B cell (primary cell): ENCODE measurements around the gene MUC6. TPM values are rescaled to one million over a fixed set of nuclear protein-coding genes. Genes with fewer than 3 reads are reported as not detected.

Experiments used
- ATAC-seq: fragments of 200-7000 bp; cut with Tn5 transposase; one replicate; pipeline ENCODE4 v1.10.0; 2021; ENCODE audit warnings: low read depth, mild to moderate bottlenecking, moderate number of reproducible peaks, moderate library complexity
- CTCF ChIA-PET: fragments of 350-600 bp; sonication (Branson Sonifier 250); formaldehyde crosslinking; loops from one replicate; lab custom pipeline; 2021; ENCODE audit warnings: antibody characterized with exemption, inconsistent platforms; lab: Charles Lee
- POLR2A ChIA-PET: fragments of 350-600 bp; sonication (Branson Sonifier 250); formaldehyde crosslinking; loops from one replicate; lab custom pipeline; 2021; ENCODE audit warnings: antibody characterized with exemption; lab: Charles Lee
- DNase-seq: peaks from one replicate; pipeline ENCODE4 v3.0.0; 2013
- H2AFZ ChIP-seq: 2 replicates; pipeline ENCODE4 v1.6.1; 2012; ENCODE audit warnings: mild to moderate bottlenecking, low read depth, low read length; ENCODE audit not compliant: insufficient read depth, poor library complexity, severe bottlenecking
- H3K27ac ChIP-seq, 2 donors: 1 replicate in 1 of 2; 2 replicates in 1 of 2; pipeline ENCODE4 v1.5.1; 2012 to 2013; ENCODE audit warnings: low read length in 2 of 2, mild to moderate bottlenecking in 2 of 2, moderate library complexity in 1 of 2
- H3K27me3 ChIP-seq, 4 experiments: fragments of 200-600 bp in 1 of 4; sonication (generic) in 1 of 4; replicated peaks in 1 of 4; 1 replicate in 2 of 4; 2 replicates in 2 of 4; pipeline versions ENCODE4 v1.6.1 to v1.7.0; 2013 to 2016; ENCODE audit warnings: low read length in 3 of 4, mild to moderate bottlenecking in 2 of 4, mixed read lengths in 1 of 4, moderate library complexity in 1 of 4; ENCODE audit not compliant: insufficient read depth in 4 of 4, control insufficient read depth in 3 of 4; ENCODE audit errors: control extremely low read depth in 1 of 4
- H3K36me3 ChIP-seq, 2 experiments: replicated peaks in 1 of 2; 1 replicate in 1 of 2; 2 replicates in 1 of 2; pipeline versions ENCODE4 v1.6.1 to v1.7.1; 2013; ENCODE audit warnings: low read length in 1 of 2; ENCODE audit not compliant: insufficient read depth in 2 of 2, control insufficient read depth in 1 of 2; ENCODE audit errors: control extremely low read depth in 1 of 2, extremely low read depth in 1 of 2
- H3K4me1 ChIP-seq, 2 donors: fragments of 200-600 bp in 1 of 2; sonication (generic) in 1 of 2; 1 replicate in 1 of 2; 2 replicates in 1 of 2; pipeline versions ENCODE4 v1.5.1 to v1.6.1; 2013 to 2017; ENCODE audit warnings: low read length in 2 of 2; ENCODE audit not compliant: control insufficient read depth in 2 of 2, insufficient read depth in 2 of 2
- H3K4me2 ChIP-seq: replicated peaks from 2 replicates; pipeline ENCODE3; 2012; ENCODE audit warnings: mild to moderate bottlenecking, low read depth, low read length; ENCODE audit not compliant: poor library complexity, severe bottlenecking
- H3K4me3 ChIP-seq, 5 experiments: fragments of 200-600 bp in 1 of 5; sonication (generic) in 1 of 5; 1 replicate in 3 of 5; 2 replicates in 2 of 5; pipeline versions ENCODE4 v1.5.1 to v1.7.0; 2011 to 2016; ENCODE audit warnings: low read length in 4 of 5, mild to moderate bottlenecking in 4 of 5, low read depth in 2 of 5, control low read depth in 1 of 5, moderate library complexity in 1 of 5; ENCODE audit not compliant: insufficient read depth in 1 of 5; ENCODE audit errors: control extremely low read depth in 1 of 5, extremely low read depth in 1 of 5
- H3K79me2 ChIP-seq: fragments of 200-600 bp; sonication (generic); one replicate; pipeline ENCODE4 v1.6.0; 2016; ENCODE audit warnings: low read length; ENCODE audit not compliant: control insufficient read depth, insufficient read depth
- H3K9ac ChIP-seq: fragments of 200-600 bp; sonication (generic); 2 replicates; pipeline ENCODE4 v1.6.1; 2017; ENCODE audit warnings: mild to moderate bottlenecking, low read length, moderate library complexity
- H3K9me3 ChIP-seq, 3 donors: one replicate each; pipeline versions ENCODE4 v1.6.1 to v1.7.1; 2013; ENCODE audit warnings: low read length in 2 of 3; ENCODE audit not compliant: control insufficient read depth in 2 of 3, insufficient read depth in 1 of 3; ENCODE audit errors: control extremely low read depth in 1 of 3
- H4K20me1 ChIP-seq: 2 replicates; pipeline ENCODE4 v1.6.0; 2012; ENCODE audit warnings: mild to moderate bottlenecking, low read length; ENCODE audit not compliant: insufficient read depth, control insufficient read depth, poor library complexity, severe bottlenecking
- H3K27ac Mint-ChIP-seq: one replicate; pipeline ENCODE4 v1.8.0; 2021; ENCODE audit warnings: mixed read lengths
- H3K27me3 Mint-ChIP-seq: one replicate; pipeline ENCODE4 v1.8.0; 2021; ENCODE audit warnings: mixed read lengths
- H3K4me1 Mint-ChIP-seq: one replicate; pipeline ENCODE4 v1.8.0; 2021; ENCODE audit warnings: mixed read lengths
- H3K4me3 Mint-ChIP-seq: one replicate; pipeline ENCODE4 v1.8.0; 2021; ENCODE audit warnings: mixed read lengths
- H3K9me3 Mint-ChIP-seq: one replicate; pipeline ENCODE4 v1.8.0; 2022; ENCODE audit warnings: mixed read lengths; ENCODE audit not compliant: insufficient read depth
- CTCF ChIP-seq: fragments of 200-600 bp; IDR thresholded peaks from one replicate; pipeline ENCODE4 v1.8.0; 2022; ENCODE audit warnings: antibody characterized with exemption, mild to moderate bottlenecking
- EZH2 ChIP-seq: IDR thresholded peaks from 2 replicates; pipeline ENCODE4 v1.6.1; 2012; ENCODE audit warnings: borderline replicate concordance, low read depth, mild to moderate bottlenecking, moderate library complexity, low read length; ENCODE audit not compliant: insufficient read depth, poor library complexity, severe bottlenecking
- WGBS: methylation state at CpG from one replicate; pipeline ENCODE4 v1.1.5; 2013; ENCODE audit warnings: missing lambda C conversion rate; ENCODE audit not compliant: insufficient coverage; 5-methylcytosine and 5-hydroxymethylcytosine counted together
- intact Hi-C: fragments of 100-400 bp; cut with micrococcal nuclease; formaldehyde crosslinking; loops from one replicate; pipeline ENCODE4 v1.10.0; 2022
- polyA plus RNA-seq: library from polyadenylated mRNA; depleted of rRNA; stranded (reverse); fragments of >200 nt; gene quantifications from 2 replicates; pipeline ENCODE4 v1.2.3, GENCODE V29; 2012
- total RNA-seq, 2 donors: library from RNA; stranded (reverse); fragments of 120-200 nt in 1 of 2; gene quantifications; 1 replicate in 1 of 2; 2 replicates in 1 of 2; pipeline versions ENCODE4 v1.2.3 to v1.2.4, GENCODE V29; 2013 to 2022

MUC6 gene
- total and polyA plus RNA-seq, 2 donors (not counting 1 experiment from before 2014, with no cell fraction given) = not detected

- H3K4me2 ChIP-seq = no peak overlapping the region
- peaks cover 3% of the 10 kb centered on the region for H3K4me1 Mint-ChIP-seq
- H3K36me3 ChIP-seq = no peaks in the 10 kb centered on the region
- ATAC-seq = no peak
- WGBS = 91% methylated on average over 21 of the region's 25 CpGs
- POLR2A ChIA-PET = interaction anchor here (0.5 kb wide), 1 partner anchor 127 kb away, joined by 3 read pairs; no protein-coding TSS in a partner anchor
- H4K20me1 ChIP-seq = no peaks in the 10 kb centered on the region
- TF ChIP-seq CTCF (no peak), EZH2 (no peak)
- no peak overlapping the region for H2AFZ ChIP-seq
- H3K4me3 Mint-ChIP-seq = no peak overlapping the region
- no peaks in the 10 kb centered on the region for H3K9me3 ChIP-seq
- H3K9ac ChIP-seq = no peak overlapping the region
- peaks cover 14% of the 10 kb centered on the region for H3K27me3 Mint-ChIP-seq
- H3K27ac ChIP-seq = no peak overlapping the region
- DNase-seq = no peak
- no peaks in the 10 kb centered on the region for H3K79me2 ChIP-seq
- H3K4me3 ChIP-seq = no peak overlapping the region
- no peak overlapping the region for H3K27ac Mint-ChIP-seq
- no peaks in the 10 kb centered on the region for H3K9me3 Mint-ChIP-seq
- CTCF ChIA-PET = interaction anchor here (1.6 kb wide), 1 partner anchor 207 kb away, joined by 3 read pairs; no protein-coding TSS in a partner anchor
- H3K4me1 ChIP-seq = peaks cover 4 to 6% of the 10 kb centered on the region in 2 donors
- intact Hi-C loops = no loop called here
- peaks cover 0 to 24% (median 3%) of the 10 kb centered on the region in 4 experiments for H3K27me3 ChIP-seq
These were observed 17.9 kb upstream of the MUC6 start for GRCh38 chr11:1054143-1055108.
